Measurements from ENCODE around the gene ARHGAP15.
"Not testable (repeated sequence)": the region's sequence is repeated elsewhere in the genome, so short reads cannot be mapped to it uniquely, and the experiment has no call there.

The ARHGAP15 gene

GRCh38 chr2:143088388-143088787 is 40.8 kb upstream of the ARHGAP15 start:
- H3K9me3 ChIP-seq (replicated peaks; ENCODE audit: insufficient read depth, low read length): no peaks in the 10 kb centered on the region

GRCh38 chr2:143089520-143089919 is 39.7 kb upstream of the ARHGAP15 start:
- DNase-seq; H3K4me2 ChIP-seq (ENCODE audit: low read depth, low read length); H3K36me3 ChIP-seq (replicated peaks; ENCODE audit: insufficient read depth, low read length); H3K27me3 ChIP-seq (replicated peaks; ENCODE audit: insufficient read depth, low read length); H3K9ac ChIP-seq (ENCODE audit: low read length); H3F3A ChIP-seq (ENCODE audit: insufficient read depth, low read length); H3K4me1 ChIP-seq (ENCODE audit: low read length); H3K79me2 ChIP-seq (ENCODE audit: low read length); H2AFZ ChIP-seq (ENCODE audit: low read length); H4K20me1 ChIP-seq (ENCODE audit: insufficient read depth, low read length); H3K4me3 ChIP-seq (ENCODE audit: low read length); H3K9me3 ChIP-seq (replicated peaks; ENCODE audit: insufficient read depth, low read length); H3K9me2 ChIP-seq (replicated peaks; ENCODE audit: insufficient read depth, low read length); H3K27ac ChIP-seq (ENCODE audit: low read length): not testable (repeated sequence)

More at GRCh38 chr2:143088388-143088787, 40.8 kb upstream of the ARHGAP15 start:
- no peak overlapping the region for H3K9ac ChIP-seq (ENCODE audit: low read length)
- no peaks in the 10 kb centered on the region for H3K79me2 ChIP-seq (ENCODE audit: low read length)
- H4K20me1 ChIP-seq (ENCODE audit: insufficient read depth, low read length): no peaks in the 10 kb centered on the region
- H3K27me3 ChIP-seq (replicated peaks; ENCODE audit: insufficient read depth, low read length): no peaks in the 10 kb centered on the region
- H3K27ac ChIP-seq (ENCODE audit: low read length): no peak overlapping the region
- H3K9me2 ChIP-seq (replicated peaks; ENCODE audit: insufficient read depth, low read length): no peaks in the 10 kb centered on the region
- no peak for DNase-seq
- no peaks in the 10 kb centered on the region for H3F3A ChIP-seq (ENCODE audit: insufficient read depth, low read length)
- peaks cover 5% of the 10 kb centered on the region; the same call in 1 of the 2 replicates for H3K4me1 ChIP-seq (ENCODE audit: low read length)
- no peak overlapping the region for H3K4me3 ChIP-seq (ENCODE audit: low read length)
- no peaks in the 10 kb centered on the region for H3K36me3 ChIP-seq (replicated peaks; ENCODE audit: insufficient read depth, low read length)
- TF ChIP-seq EZH2phosphoT487 (IDR thresholded peaks at IDR 0.05; ENCODE audit: low read length) (no peak), EZH2 (optimal IDR thresholded peaks at IDR 0.05; ENCODE audit: low read depth, low read length) (no peak), CTCF (IDR thresholded peaks at IDR 0.05; ENCODE audit: low read length) (no peak)
- no peak overlapping the region for H2AFZ ChIP-seq (ENCODE audit: low read length)
- no peak overlapping the region for H3K4me2 ChIP-seq (ENCODE audit: low read depth, low read length)

DNA sequence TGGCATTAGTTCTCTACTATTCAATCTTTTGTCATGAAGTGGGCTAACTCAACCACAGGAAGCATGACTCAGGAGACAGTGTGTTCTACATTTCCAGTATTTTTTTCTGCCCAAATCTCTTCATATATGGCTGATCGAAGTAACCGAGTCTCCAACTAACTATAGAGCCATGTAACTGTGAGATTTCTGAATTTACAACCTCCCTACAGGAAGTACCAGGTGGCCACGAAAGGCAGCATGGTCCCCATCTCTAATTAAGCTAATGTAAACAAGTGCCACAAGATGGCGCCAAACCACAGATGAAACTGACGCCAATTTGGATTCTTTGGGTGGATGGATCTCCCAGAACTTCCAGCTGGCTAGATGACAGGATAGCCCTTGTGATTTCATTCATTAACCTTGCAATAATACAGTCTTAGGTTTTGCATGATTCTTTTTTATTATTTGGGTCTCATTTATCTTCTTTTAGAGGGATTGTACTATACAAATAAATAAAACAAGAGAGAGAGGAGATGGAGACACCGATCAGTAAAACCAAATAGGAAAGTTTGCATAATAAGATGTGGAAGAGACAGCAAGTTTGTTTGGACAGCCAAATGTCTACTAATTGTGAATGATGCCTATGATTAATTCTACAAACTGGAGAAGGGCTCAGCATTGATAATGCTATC is 18.3 kb upstream of the ARHGAP15 start:
- H3K79me2 ChIP-seq (ENCODE audit: low read length): no peaks in the 10 kb centered on the region
- peak overlapping the region; percentile 37; the same call in 1 of the 2 replicates for H3K4me2 ChIP-seq (ENCODE audit: low read depth, low read length)
- TF ChIP-seq EZH2 (optimal IDR thresholded peaks at IDR 0.05; ENCODE audit: low read depth, low read length) (no peak), CTCF (IDR thresholded peaks at IDR 0.05; ENCODE audit: low read length) (peak; percentile 76), EZH2phosphoT487 (IDR thresholded peaks at IDR 0.05; ENCODE audit: low read length) (no peak)
- 0 out of 2 replicates have a peak, but pooled peaks cover 6% of the 10 kb centered on the region for H3K4me1 ChIP-seq (ENCODE audit: low read length)
- H4K20me1 ChIP-seq (ENCODE audit: insufficient read depth, low read length): no peaks in the 10 kb centered on the region
- no peaks in the 10 kb centered on the region for H3K9me3 ChIP-seq (replicated peaks; ENCODE audit: insufficient read depth, low read length)
- no peaks in the 10 kb centered on the region for H3K27me3 ChIP-seq (replicated peaks; ENCODE audit: insufficient read depth, low read length)
- no peak overlapping the region for H3K9ac ChIP-seq (ENCODE audit: low read length)
- no peak overlapping the region for H3K27ac ChIP-seq (ENCODE audit: low read length)
- H2AFZ ChIP-seq (ENCODE audit: low read length): no peak overlapping the region
- no peaks in the 10 kb centered on the region for H3K9me2 ChIP-seq (replicated peaks; ENCODE audit: insufficient read depth, low read length)
- no peaks in the 10 kb centered on the region for H3F3A ChIP-seq (ENCODE audit: insufficient read depth, low read length)
- H3K4me3 ChIP-seq (ENCODE audit: low read length): no peak overlapping the region
- peak; percentile 74 for DNase-seq
- H3K36me3 ChIP-seq (replicated peaks; ENCODE audit: insufficient read depth, low read length): no peaks in the 10 kb centered on the region

- no peaks in the 10 kb centered on the region for H3F3A ChIP-seq (ENCODE audit: insufficient read depth, low read length)
- H3K4me1 ChIP-seq (ENCODE audit: low read length): no peaks in the 10 kb centered on the region
- H2AFZ ChIP-seq (ENCODE audit: low read length): no peak overlapping the region
- no peaks in the 10 kb centered on the region for H4K20me1 ChIP-seq (ENCODE audit: insufficient read depth, low read length)
- H3K4me3 ChIP-seq (ENCODE audit: low read length): no peak overlapping the region
- no peak overlapping the region for H3K9ac ChIP-seq (ENCODE audit: low read length)
- no peaks in the 10 kb centered on the region for H3K79me2 ChIP-seq (ENCODE audit: low read length)
- H3K27me3 ChIP-seq (replicated peaks; ENCODE audit: insufficient read depth, low read length): no peaks in the 10 kb centered on the region
- no peak overlapping the region for H3K27ac ChIP-seq (ENCODE audit: low read length)
- no peaks in the 10 kb centered on the region for H3K9me3 ChIP-seq (replicated peaks; ENCODE audit: insufficient read depth, low read length)
- H3K4me2 ChIP-seq (ENCODE audit: low read depth, low read length): no peak overlapping the region
- H3K9me2 ChIP-seq (replicated peaks; ENCODE audit: insufficient read depth, low read length): no peaks in the 10 kb centered on the region
- no peak for DNase-seq
- H3K36me3 ChIP-seq (replicated peaks; ENCODE audit: insufficient read depth, low read length): no peaks in the 10 kb centered on the region
- TF ChIP-seq EZH2 (optimal IDR thresholded peaks at IDR 0.05; ENCODE audit: low read depth, low read length) (no peak), CTCF (IDR thresholded peaks at IDR 0.05; ENCODE audit: low read length) (no peak), EZH2phosphoT487 (IDR thresholded peaks at IDR 0.05; ENCODE audit: low read length) (no peak)
These were observed 12.0 kb upstream of the ARHGAP15 start for GRCh38 chr2:143117225-143117624.

Data from MM.1S (cell line).